Adipose tissue (tissue), 3 donors: ENCODE results near the gene GALC. TPM values are rescaled to one million over a fixed set of nuclear protein-coding genes. Genes with fewer than 3 reads are reported as not detected.
"Not testable (repeated sequence)": the region's sequence is repeated elsewhere in the genome, so short reads cannot be mapped to it uniquely, and the experiment has no call there.

Source experiments
- H3K27ac ChIP-seq: one replicate; pipeline ENCODE4 v1.5.1; 2013; ENCODE audit warnings: low read depth, low read length
- WGBS, 3 donors: extraction: QIAGEN DNeasy Blood & Tissue Kit; methylation state at CpG; one replicate each; pipeline ENCODE4 v1.1.7; 2013; 5-methylcytosine and 5-hydroxymethylcytosine counted together
- polyA plus RNA-seq, 3 donors: library from polyadenylated mRNA; stranded (reverse); fragments of 200-250 nt; gene quantifications; one replicate each; pipeline ENCODE4 v1.2.3, GENCODE V29; 2013
- donor health status: healthy with polysubstance abuse.
- donor health status: Bipolar disorder and iron deficiency.
- donor health status: healthy.

Gene GALC
- polyA plus RNA-seq: 10 to 100 TPM in 1 of 3 donors, 1 to 10 TPM in 2; 7.5 to 11.2 (median 8.3) TPM

DNA sequence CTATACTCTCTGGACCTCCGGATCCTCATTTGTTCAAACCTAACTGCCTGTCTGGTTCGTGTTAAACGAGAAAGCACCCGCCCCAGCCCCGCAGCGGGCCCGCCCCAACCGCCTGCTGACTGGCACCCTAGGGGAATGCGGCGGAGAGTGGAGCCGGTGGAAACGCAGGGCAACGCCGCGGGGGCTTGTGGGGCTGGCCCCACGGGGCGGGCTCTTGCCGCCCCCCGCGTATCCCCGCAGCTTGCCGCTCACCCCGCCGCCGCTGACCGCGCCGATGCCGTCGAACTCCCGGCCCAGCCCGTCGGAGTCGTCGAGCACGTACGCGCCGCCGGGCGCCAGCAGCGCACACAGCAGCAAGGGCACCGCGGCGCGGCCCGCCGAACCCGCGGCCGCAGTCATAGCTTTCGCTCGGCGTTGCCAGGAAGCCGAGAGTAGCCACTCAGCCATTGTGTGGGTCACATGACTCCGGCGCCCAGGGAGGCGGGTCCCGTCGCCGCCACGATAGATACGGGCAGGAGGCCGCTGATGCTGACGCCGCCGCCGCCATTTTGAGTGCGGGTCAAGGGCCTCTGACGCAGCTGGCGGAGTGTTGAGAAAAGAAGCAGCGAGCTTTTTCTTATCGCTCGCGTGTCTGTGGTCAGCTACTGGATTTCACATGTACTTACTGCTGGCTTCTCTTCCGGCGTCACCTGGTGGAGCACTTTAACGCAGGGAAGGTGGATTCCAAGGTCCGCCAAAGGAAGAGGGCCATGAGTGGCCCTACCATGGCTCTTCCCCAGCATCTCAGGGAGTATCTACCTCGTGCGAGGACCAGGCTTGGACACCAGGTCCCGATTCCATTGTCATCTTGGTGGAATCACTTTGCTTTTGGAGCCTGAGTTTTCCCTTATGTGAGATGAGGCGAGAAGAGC lies at the start of gene GALC:
TSS of gene GALC (minus strand) at position 465 of the 911 bp plus-strand sequence. CDS start at position 447, 18 bp downstream.
- 2 to 3% (median 3%) methylated on average over 80 to 83 of the region's 83 CpGs for WGBS, 3 donors
- H3K27ac ChIP-seq: peak within 1 kb of the TSS; percentile 93

DNA sequence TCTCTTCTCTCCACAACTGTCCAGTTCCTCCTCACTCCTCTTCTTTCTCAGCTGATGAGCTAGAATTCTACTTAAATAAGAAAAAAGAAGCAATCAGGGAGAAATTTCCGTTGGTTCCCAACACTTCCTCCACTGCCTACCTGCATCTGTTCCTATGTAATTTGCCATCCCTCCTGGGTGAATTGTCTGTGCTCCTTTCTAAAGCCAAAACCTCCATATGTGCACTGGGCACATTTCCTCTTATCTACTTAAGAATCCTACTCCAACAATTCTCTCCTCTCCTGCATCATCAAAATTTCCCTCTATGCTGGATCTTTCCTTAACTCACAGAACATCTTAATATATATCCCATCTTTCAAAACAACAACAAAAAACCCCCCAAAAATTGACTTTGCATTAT lies 47.2 kb upstream of the GALC start:
- 64 to 83% (median 71%) methylated on average over 1 of the region's 1 CpG for WGBS, 3 donors

DNA sequence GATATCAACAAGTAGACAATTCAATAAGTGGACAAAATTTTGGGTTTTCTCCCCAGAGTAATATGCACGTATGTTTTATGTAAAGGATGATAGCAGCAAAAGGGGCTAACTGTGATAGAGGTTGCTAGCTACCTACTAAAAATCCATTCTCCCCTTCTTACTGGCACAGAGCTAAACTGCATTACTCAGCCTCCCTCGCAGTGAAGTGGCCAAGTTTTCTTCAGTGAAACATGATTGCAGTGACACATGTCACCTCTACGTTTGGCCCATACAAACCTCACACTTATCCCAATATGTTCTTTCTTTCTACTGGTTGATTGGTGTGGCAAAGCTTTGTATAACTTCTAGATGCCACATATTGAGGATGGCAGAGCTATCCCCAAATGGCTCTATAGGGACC lies 46.2 kb upstream of the GALC start:
- WGBS, 3 donors: 66 to 73% (median 73%) methylated on average over 3 of the region's 3 CpGs

More for the DNA sequence above, 47.2 kb upstream of the GALC start:
- H3K27ac ChIP-seq: no peak overlapping the region

DNA sequence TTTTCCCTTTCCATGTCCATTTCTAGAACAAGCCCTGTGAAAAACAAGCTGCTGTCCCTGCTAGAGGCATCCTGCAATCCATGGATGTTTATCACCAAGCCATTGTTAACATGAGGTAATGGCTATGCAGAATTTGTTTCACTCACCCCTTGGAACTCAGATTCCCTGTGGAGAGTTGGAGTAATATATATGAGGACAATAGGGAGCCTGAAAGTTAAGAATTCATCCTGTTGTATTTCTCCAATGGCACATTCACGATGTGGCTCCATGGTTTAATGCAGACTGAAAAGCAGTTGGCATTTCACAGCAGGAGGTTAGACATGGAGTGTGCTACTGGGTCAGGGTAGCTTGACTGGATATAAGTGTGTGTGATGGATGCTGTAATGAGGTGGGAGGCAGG lies 44.3 kb upstream of the GALC start:
- WGBS, 3 donors: 82 to 90% (median 88%) methylated on average over 1 of the region's 1 CpG
- H3K27ac ChIP-seq: no peak overlapping the region

More for the DNA sequence above, 46.2 kb upstream of the GALC start:
- no peak overlapping the region for H3K27ac ChIP-seq

DNA sequence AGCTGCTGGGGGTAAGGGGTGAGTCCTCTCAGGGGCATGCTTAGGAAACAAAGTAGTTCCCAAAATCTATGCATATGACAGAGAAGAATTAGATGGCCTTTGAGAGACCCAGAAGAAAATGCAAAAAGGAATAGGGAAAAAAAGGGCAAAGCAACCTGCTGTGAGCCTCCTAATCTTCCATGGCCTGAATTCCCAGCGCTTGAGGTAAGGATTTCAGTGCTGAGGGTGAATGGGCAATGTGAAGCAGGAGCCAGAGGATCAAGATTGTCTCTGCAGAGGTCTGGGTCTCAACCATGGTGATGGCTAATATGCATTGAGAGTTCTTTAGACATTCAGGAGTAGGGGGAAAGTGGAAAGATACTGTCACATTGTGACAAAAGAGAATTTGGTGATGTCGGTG lies 43.4 kb upstream of the GALC start:
- H3K27ac ChIP-seq: no peak overlapping the region
- WGBS, 3 donors: 77 to 85% (median 79%) methylated on average over 2 of the region's 2 CpGs

DNA sequence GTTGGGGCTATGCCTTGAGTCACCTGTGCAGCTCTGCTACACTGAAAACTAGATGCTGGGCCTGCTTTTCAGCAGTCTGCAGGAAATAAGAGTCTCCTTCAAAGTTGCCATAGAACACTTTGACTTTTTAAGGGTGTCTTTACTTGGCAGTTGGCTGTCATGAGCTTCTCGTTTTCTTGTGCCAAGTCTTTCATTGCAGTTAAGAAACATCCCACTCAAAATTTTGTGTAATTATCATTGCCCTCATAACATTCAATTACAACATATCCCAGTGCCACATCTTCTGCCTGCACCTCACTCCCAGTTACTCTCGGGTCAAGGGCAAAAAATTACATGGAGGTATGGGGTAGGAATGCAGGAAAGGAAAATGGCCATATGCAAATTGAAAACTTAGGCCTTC lies 41.1 kb upstream of the GALC start:
- H3K27ac ChIP-seq: no peak overlapping the region
- WGBS, 3 donors: 38 to 58% (median 50%) methylated on average over 2 of the region's 2 CpGs

- no peak overlapping the region for H3K27ac ChIP-seq
- WGBS, 3 donors: 86 to 92% (median 88%) methylated on average over 1 of the region's 1 CpG
These were observed 39.4 kb upstream of the GALC start for GRCh38 chr14:88032373-88032772.

DNA sequence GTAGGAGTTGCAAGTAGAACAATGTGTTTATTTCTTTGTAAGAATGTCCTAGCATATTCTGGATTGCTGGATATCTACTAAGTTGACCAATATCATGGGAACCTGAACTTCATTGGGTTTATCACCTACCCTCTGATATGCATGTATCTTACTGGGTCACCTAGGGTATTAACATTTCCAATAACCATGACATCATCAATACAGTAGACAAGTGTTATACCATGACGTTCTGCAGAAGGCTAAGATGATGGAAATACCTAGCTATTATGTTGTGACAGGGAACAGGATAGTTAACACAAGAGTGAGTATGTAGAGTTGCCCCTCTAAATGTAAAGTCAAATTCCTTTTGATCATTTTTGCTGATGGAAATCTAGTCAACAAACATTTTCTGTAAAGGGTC lies 37.9 kb upstream of the GALC start:
- H3K27ac ChIP-seq: no peak overlapping the region
- WGBS, 3 donors: 58 to 71% (median 63%) methylated on average over 1 of the region's 1 CpG

DNA sequence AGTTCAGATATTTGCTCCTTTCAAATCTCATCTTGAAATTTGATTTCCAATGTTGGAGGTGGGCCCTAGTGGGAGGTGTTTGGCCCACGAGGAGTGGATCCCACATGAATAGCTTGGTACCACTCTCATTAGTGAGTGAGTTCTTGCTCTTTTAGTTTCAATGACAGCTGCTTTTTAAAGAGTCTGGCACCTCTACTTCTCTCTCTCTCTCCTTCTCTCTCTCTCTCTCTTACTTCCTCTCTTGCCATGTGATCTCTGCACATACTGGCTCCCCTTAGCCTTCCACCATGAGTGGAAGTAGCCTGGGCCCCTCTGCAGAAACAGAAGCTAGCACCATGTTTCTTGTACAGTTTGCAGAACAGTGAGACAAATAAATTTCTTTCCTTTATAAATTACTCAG lies 37.1 kb upstream of the GALC start:
- no peak overlapping the region for H3K27ac ChIP-seq
- 31 to 62% (median 52%) methylated on average over 1 of the region's 1 CpG for WGBS, 3 donors

DNA sequence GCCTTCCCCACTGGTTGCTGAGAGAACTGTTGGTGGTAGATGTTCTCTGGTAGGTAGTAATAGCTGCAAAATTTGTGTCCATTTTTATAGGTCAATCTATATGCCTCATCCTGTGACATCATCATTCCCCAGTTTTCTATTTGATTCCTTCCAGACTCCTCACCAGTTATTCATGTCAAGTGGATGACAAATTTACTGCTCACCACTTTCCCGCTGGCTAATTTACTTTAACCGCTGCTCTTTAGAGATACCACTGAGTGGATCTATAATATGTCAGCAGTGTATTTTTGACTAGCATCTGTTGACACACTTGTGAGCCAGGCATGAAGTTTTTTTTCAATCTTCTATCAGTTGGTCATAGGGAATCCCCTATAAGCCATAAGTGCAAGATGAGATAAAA lies 36.5 kb upstream of the GALC start:
- 69 to 80% (median 76%) methylated on average over 2 of the region's 2 CpGs for WGBS, 3 donors
- H3K27ac ChIP-seq: no peak overlapping the region

DNA sequence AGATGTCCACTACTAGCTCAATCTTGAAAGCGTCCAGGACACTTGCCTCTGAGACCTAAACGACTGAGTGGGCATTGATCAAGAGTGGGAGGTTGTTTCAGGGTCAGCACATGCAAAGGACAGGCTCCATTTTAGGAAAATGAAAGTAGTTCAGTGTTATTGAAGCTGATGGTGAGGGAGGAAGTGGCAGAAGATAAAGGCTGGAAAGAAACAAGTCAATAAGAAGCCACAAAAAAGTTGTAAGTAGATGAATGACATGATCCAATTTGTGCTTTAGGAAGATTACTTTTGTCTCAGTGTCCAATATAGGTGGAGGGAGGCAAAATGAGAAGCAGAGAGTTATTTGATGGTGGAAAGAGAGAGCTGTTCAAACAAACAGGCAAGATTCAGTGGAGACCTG lies 33.9 kb upstream of the GALC start:
- H3K27ac ChIP-seq: no peak overlapping the region
- 46 to 57% (median 48%) methylated on average over 2 of the region's 2 CpGs for WGBS, 3 donors

- no peak overlapping the region for H3K27ac ChIP-seq
- WGBS, 3 donors: 54 to 65% (median 58%) methylated on average over 3 of the region's 3 CpGs
These were observed 32.3 kb upstream of the GALC start for GRCh38 chr14:88025313-88025712.

GRCh38 chr14:88024252-88025086 lies 31.5 kb upstream of the GALC start:
- 45 to 72% (median 69%) methylated on average over 11 of the region's 11 CpGs for WGBS, 3 donors

DNA sequence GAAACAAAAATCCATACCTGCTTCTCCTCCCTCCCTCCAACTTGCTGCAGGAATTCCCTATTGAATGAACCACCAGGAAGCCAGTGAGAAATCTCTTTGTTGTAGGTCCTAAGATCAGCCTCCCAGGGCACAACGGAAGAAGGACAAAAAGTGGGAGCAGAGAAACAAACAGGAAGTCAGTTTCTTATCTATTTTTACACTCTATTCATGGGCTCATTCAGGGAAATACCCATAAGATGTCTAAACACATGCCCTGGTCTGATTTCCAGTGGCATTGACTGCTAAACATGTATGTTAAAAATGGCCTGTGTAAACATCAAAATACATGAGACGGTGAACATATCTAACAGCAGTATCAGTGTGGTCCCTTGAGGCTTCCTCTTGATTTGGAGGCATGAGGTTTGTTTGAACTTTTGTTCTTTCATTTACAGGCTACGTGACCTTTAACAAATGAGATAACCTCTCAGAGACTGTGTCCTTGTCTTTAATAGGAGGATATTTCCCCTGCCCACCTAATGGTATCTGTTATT lies 30.7 kb upstream of the GALC start:
- WGBS, 3 donors: 47 to 50% (median 49%) methylated on average over 3 of the region's 3 CpGs
- H3K27ac ChIP-seq: no peak overlapping the region

More at GRCh38 chr14:88024252-88025086, 31.5 kb upstream of the GALC start:
- not testable (repeated sequence) for H3K27ac ChIP-seq

DNA sequence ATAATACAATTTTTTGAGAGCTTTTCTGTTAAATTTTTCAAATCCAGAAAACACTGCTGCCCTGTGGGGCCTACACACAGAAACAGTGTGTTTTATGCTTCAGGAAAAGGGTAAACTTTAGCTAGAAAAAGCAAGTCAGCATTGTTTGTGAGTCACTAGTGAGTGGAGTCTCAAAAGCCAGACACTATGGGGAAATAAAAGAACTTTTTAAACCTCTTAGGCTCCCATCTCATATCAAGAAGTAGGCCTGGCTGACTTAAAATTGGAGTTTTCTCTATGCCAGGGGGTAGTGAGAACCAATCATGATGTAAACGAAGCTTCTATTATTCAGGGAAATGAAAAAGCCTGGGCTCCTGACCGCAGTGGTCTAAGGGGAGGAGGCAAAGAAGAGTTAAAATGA lies 24.6 kb upstream of the GALC start:
- 83 to 89% (median 86%) methylated on average over 2 of the region's 2 CpGs for WGBS, 3 donors
- no peak overlapping the region for H3K27ac ChIP-seq

DNA sequence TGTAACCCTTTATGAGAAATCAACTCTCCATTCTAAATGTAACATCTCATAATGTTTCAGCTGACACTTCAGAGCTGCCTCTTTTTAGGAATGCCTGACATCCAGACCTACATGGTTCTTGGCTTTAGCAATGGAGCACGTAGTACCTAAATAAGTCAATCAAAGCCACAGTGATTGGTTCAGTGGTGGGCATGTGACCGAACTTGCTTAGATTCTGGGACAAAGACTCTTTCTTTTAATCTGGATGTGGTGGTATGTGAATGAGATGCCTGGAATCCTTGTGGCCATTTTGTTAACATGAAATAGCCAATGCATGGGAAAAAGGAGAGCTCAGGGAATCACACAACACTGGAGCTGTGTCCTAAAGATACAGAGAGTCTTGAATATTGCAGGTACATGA lies 23.8 kb upstream of the GALC start:
- no peak overlapping the region for H3K27ac ChIP-seq
- 90 to 96% (median 95%) methylated on average over 2 of the region's 2 CpGs for WGBS, 3 donors

DNA sequence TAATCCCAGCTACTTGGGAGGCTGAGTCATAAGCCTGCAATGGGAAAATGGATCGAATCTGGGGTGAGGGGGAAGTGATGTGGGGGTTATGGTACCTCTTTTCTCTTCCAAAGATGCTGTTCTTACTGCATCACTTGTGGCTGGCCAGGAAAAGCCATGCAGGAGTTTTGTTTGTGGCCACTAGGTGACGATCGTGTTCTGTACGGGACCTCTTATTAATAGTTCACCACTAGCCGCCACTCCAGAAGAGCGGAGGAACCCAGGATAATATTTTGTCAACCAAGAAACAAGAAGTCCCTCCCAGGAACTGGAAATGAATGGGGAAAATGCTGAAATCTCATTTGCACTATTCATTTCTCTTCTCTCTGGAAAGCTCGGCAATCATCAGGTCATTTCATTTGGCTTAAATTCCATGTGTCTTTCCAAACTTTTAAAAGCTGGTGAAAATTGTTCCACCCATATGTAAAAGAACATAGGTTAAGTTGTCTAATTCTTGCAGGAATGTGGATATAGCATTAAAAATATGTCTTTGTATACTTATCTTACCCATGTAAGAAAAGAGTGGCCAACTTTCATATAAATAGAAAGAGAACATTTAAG lies 20.9 kb upstream of the GALC start:
- H3K27ac ChIP-seq: no peak overlapping the region
- 3 to 5% (median 4%) methylated on average over 7 of the region's 7 CpGs for WGBS, 3 donors

DNA sequence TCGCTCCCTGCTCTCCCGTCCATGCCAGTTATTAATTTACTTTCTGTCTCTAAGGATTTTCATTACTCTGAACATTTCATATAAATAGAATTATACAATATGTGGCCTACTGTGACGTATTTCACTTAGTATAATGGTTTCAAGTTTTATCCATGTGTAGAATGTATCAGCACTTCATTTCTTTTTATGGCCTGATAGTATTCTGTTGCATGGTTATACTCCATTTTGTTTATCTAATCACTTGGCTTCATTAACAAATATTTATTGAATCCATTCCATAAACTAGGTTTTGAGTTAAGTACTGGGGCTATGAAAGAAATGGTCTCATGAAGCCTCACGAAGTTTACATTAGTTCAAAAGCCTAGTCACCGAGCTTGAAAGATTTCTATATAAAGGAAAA lies 19.5 kb upstream of the GALC start:
- H3K27ac ChIP-seq: no peak overlapping the region
- 74 to 81% (median 75%) methylated on average over 5 of the region's 5 CpGs for WGBS, 3 donors

- 56 to 76% (median 72%) methylated on average over 2 of the region's 2 CpGs for WGBS, 3 donors
These were observed 17.3 kb upstream of the GALC start for GRCh38 chr14:88010331-88010730.

More at GRCh38 chr14:88010331-88010730, 17.3 kb upstream of the GALC start:
- H3K27ac ChIP-seq: no peak overlapping the region
